Lower leg skin (tissue), 4 donors: Measurements from ENCODE around the gene IMMP2L. TPM values are rescaled to one million over a fixed set of nuclear protein-coding genes. Genes with fewer than 3 reads are reported as not detected.

Experiments used
- DNase-seq, 2 donors: peaks; one replicate each; pipeline ENCODE4 v3.0.0-alpha.2; 2019; ENCODE audit warnings: low spot score in 2 of 2
- H3K4me3 ChIP-seq: fragments of 200-600 bp; sonication (generic); 2 replicates; pipeline ENCODE4 v1.5.1; 2017; ENCODE audit warnings: mild to moderate bottlenecking, low read depth; ENCODE audit not compliant: poor library complexity, severe bottlenecking
- POLR2A ChIP-seq, 2 donors: fragments of 450-650 bp; IDR thresholded peaks; one replicate each; pipeline ENCODE4 v1.6.1; 2016 to 2017; ENCODE audit warnings: antibody characterized with exemption in 2 of 2, mild to moderate bottlenecking in 1 of 2, moderate library complexity in 1 of 2
- WGBS, 2 donors: methylation state at CpG; one replicate each; pipeline ENCODE4 v1.1.5; 2018; 5-methylcytosine and 5-hydroxymethylcytosine counted together
- intact Hi-C: fragments of 100-400 bp; cut with DNase I; formaldehyde crosslinking; loops from one replicate; pipeline ENCODE4 v1.15.0; 2023; ENCODE audit warnings: low total_unique reads
- total RNA-seq, 4 donors: library from RNA; depleted of rRNA; stranded (reverse); fragments of >200 nt; gene quantifications; one replicate each; pipeline ENCODE4 v1.1.0, GENCODE V29; 2016
- TF ChIP-seq, protein P1 (sequence below), 3 donors: fragments of 450-650 bp; IDR thresholded peaks; one replicate each; pipeline ENCODE4 v1.5.1; 2016; ENCODE audit warnings: antibody characterized with exemption in 3 of 3, mild to moderate bottlenecking in 3 of 3, moderate library complexity in 2 of 3

IMMP2L gene
- total RNA-seq, 4 donors from 2014 or later = 13.6 to 16.8 (median 16.4) TPM

DNA sequence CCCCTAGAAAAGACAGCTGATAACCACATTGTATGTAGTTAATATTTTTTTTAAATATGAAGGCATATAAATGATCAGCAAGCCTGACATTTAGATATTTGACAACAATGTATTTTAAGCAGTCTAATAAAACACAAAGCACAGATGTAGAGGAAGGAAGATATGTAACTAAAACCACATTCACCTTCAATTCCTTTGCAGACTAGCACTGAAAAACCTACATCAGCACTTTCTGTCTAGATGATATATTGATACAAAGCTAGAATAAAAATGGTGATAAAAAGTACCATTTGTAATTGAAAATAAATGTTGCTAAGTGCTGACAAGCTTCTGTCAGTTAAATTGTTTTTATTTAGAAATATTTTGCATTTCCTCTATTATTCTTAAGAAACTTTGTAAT lies 153.6 kb downstream of the IMMP2L start:
- intact Hi-C loops = no loop called here
- TF ChIP-seq, protein P1, sequence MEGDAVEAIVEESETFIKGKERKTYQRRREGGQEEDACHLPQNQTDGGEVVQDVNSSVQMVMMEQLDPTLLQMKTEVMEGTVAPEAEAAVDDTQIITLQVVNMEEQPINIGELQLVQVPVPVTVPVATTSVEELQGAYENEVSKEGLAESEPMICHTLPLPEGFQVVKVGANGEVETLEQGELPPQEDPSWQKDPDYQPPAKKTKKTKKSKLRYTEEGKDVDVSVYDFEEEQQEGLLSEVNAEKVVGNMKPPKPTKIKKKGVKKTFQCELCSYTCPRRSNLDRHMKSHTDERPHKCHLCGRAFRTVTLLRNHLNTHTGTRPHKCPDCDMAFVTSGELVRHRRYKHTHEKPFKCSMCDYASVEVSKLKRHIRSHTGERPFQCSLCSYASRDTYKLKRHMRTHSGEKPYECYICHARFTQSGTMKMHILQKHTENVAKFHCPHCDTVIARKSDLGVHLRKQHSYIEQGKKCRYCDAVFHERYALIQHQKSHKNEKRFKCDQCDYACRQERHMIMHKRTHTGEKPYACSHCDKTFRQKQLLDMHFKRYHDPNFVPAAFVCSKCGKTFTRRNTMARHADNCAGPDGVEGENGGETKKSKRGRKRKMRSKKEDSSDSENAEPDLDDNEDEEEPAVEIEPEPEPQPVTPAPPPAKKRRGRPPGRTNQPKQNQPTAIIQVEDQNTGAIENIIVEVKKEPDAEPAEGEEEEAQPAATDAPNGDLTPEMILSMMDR (IDR thresholded peaks at IDR 0.05) = no peak
- no peak for TF ChIP-seq POLR2A (IDR thresholded peaks at IDR 0.05)
- no peak for DNase-seq
- H3K4me3 ChIP-seq = no peak overlapping the region

DNA sequence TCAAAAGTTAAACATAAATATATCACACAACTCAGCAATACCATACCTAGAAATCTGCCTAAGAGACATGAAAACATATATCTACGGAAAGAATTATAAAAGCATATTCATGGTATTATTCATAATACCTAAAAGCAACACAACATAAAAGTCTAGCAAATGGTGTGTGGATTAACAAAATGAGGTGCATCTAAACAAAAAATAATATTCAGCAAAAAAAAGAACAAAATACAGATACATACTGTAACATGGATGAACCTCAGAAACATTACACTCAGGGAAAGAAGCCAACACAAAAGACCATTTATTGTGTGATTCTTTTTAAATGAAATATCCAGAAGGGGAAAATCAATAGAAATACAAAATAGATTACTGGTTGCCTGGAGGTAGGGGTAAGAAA lies 155.0 kb downstream of the IMMP2L start:
- H3K4me3 ChIP-seq = no peak overlapping the region
- intact Hi-C loops = no loop called here
- TF ChIP-seq, protein P1 (IDR thresholded peaks at IDR 0.05) = no peak
- no peak for TF ChIP-seq POLR2A (IDR thresholded peaks at IDR 0.05)
- WGBS, 2 donors = 97 to 100% methylated on average over 1 of the region's 1 CpG
- DNase-seq = no peak

DNA sequence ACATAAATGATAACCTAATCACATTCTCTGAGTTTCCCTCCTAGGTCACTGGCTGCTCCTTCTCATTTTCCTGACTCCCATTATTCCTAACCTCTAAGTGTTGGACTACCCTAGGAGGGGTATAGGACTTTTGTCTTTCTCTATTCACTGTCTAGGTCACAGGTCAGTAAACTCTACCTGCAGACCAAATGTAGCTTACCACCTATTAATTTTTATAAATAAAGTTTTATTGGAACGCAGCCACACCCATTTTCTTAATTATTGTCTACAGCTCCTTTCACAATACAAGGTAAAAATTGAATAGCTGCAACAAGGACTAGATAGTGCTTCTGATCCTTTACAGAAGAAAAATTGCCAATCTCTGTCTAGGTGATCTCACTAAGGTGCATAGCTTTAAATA lies 156.7 kb downstream of the IMMP2L start:
- 93 to 100% methylated on average over 1 of the region's 1 CpG for WGBS, 2 donors
- intact Hi-C loops = no loop called here

DNA sequence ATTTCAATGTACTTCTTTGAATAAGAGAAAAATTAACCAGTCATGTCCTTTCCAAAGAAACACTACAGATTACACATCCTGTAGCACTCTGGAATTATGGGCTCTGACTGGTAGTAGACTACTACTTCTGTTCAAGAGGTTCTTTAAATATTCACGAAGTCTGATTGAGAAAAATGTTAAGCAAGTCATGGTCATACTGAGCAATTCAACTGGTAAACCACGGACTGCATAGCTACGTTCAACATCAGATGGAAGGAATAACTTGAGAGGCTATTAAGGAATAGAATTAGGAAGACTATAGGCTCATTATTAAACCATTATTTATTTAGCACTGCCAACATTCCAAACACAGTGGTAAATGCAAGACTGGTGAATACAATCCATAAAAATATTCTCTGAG lies 160.8 kb downstream of the IMMP2L start:
- H3K4me3 ChIP-seq = no peak overlapping the region
- intact Hi-C loops = no loop called here
- 77 to 80% methylated on average over 3 of the region's 3 CpGs for WGBS, 2 donors
- TF ChIP-seq POLR2A (IDR thresholded peaks at IDR 0.05) = no peak
- TF ChIP-seq, protein P1 (IDR thresholded peaks at IDR 0.05) = no peak
- DNase-seq = no peak

More for the DNA sequence above, 156.7 kb downstream of the IMMP2L start:
- H3K4me3 ChIP-seq = no peak overlapping the region
- no peak for DNase-seq
- TF ChIP-seq, protein P1 (IDR thresholded peaks at IDR 0.05) = no peak
- no peak for TF ChIP-seq POLR2A (IDR thresholded peaks at IDR 0.05)

DNA sequence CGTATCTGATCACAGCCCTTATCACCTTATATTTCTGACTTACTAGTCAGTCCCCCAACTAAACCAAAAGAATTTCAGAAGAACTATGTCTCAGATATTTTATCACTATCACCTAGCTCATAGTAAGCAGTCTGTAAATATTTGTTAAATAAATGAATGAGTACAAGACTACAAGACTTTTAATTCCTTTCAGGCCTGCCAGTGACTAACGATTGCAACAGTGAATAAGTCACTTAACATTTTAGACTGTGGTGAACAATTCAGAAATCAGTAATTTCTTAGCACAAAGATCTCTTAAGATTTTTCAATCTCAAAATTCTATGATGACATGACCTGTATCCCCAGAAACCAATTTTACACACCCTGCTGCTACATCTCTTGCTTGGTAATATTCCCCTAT lies 162.2 kb downstream of the IMMP2L start:
- DNase-seq = no peak
- no peak for TF ChIP-seq POLR2A (IDR thresholded peaks at IDR 0.05)
- TF ChIP-seq, protein P1 (IDR thresholded peaks at IDR 0.05) = no peak
- intact Hi-C loops = no loop called here
- no peak overlapping the region for H3K4me3 ChIP-seq
- 89 to 90% methylated on average over 2 of the region's 2 CpGs for WGBS, 2 donors

DNA sequence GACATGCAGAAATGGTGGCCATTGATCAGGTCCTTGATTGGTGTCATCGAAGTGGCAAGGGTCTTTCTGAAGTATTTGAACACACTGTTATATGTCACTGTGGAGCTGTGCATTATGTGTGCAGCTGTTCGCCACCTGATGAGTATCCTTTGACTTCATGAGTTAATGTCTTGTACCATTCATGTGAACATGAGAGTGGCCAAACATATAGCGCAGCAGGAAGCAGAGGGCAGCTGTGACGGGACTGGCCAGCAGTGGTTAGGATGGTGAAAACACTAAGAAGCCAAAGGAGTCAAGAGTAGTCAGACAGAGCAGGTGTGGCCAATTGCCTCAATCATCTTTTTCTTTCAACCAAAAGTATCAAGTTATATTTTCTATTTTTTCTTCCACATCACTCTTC lies 167.4 kb downstream of the IMMP2L start:
- no peak for TF ChIP-seq POLR2A (IDR thresholded peaks at IDR 0.05)
- TF ChIP-seq, protein P1 (IDR thresholded peaks at IDR 0.05) = no peak
- WGBS, 2 donors = 96 to 98% methylated on average over 4 of the region's 4 CpGs
- no peak overlapping the region for H3K4me3 ChIP-seq
- intact Hi-C loops = no loop called here
- no peak for DNase-seq
